GM23338 (cell line): Measurements from ENCODE around the gene ITGAV. TPM values are rescaled to one million over a fixed set of nuclear protein-coding genes. Genes with fewer than 3 reads are reported as not detected.

Experiments used
- ATAC-seq: fragments of 200-7000 bp; cut with Tn5 transposase; 3 replicates; pipeline ENCODE4 v1.9.1; 2020
- DNase-seq: peaks from one replicate; pipeline ENCODE4 v3.0.0-alpha.2; 2015; ENCODE audit warnings: low spot score
- H2AFZ ChIP-seq: fragments of 200-600 bp; sonication (generic); 2 replicates; pipeline ENCODE4 v1.8.0; 2016; ENCODE audit warnings: antibody characterized with exemption, mild to moderate bottlenecking, moderate library complexity
- H3F3A ChIP-seq: fragments of 200-600 bp; sonication (generic); replicated peaks from 2 replicates; pipeline ENCODE4 v1.8.0; 2017; ENCODE audit warnings: antibody characterized with exemption, mixed run types, low read depth
- H3K27ac ChIP-seq: fragments of 200-600 bp; sonication (generic); 2 replicates; pipeline ENCODE4 v1.6.1; 2016; ENCODE audit warnings: low read depth
- H3K27me3 ChIP-seq: fragments of 200-600 bp; sonication (generic); 2 replicates; pipeline ENCODE4 v1.8.0; 2016; ENCODE audit warnings: mild to moderate bottlenecking, mixed run types, moderate library complexity; ENCODE audit not compliant: insufficient read depth
- H3K36me3 ChIP-seq: fragments of 200-600 bp; sonication (generic); 2 replicates; pipeline ENCODE4 v1.8.0; 2016; ENCODE audit warnings: mild to moderate bottlenecking; ENCODE audit not compliant: insufficient read depth
- H3K4me1 ChIP-seq: fragments of 200-600 bp; sonication (generic); 2 replicates; pipeline ENCODE4 v1.8.0; 2016; ENCODE audit warnings: mild to moderate bottlenecking, moderate library complexity; ENCODE audit not compliant: insufficient read depth
- H3K4me2 ChIP-seq: fragments of 200-600 bp; sonication (generic); 2 replicates; pipeline ENCODE4 v1.7.1; 2017; ENCODE audit warnings: mixed run types
- H3K4me3 ChIP-seq: fragments of 200-600 bp; sonication (generic); 2 replicates; pipeline ENCODE4 v1.6.1; 2016; ENCODE audit warnings: mixed run types
- H3K79me2 ChIP-seq: fragments of 200-600 bp; sonication (generic); replicated peaks from 2 replicates; pipeline ENCODE4 v1.8.0; 2017; ENCODE audit warnings: mild to moderate bottlenecking; ENCODE audit not compliant: insufficient read depth
- H3K9me2 ChIP-seq: fragments of 200-600 bp; sonication (generic); 2 replicates; pipeline ENCODE4 v1.8.0; 2017; ENCODE audit not compliant: insufficient read depth
- H4K20me1 ChIP-seq: fragments of 200-600 bp; sonication (generic); replicated peaks from 2 replicates; pipeline ENCODE4 v1.8.0; 2017; ENCODE audit warnings: mild to moderate bottlenecking; ENCODE audit not compliant: insufficient read depth
- H3K27ac Mint-ChIP-seq: 2 replicates; pipeline ENCODE4 v1.8.0; 2020; ENCODE audit warnings: inconsistent platforms, mild to moderate bottlenecking, moderate library complexity, mixed read lengths
- H3K27me3 Mint-ChIP-seq: 3 replicates; pipeline ENCODE4 v1.8.0; 2022; ENCODE audit warnings: low read depth, mild to moderate bottlenecking, moderate library complexity, mixed read lengths, inconsistent platforms; ENCODE audit not compliant: insufficient read depth, poor library complexity
- H3K36me3 Mint-ChIP-seq: 3 replicates; pipeline ENCODE4 v1.8.0; 2021; ENCODE audit warnings: low read depth, mild to moderate bottlenecking, inconsistent platforms, moderate library complexity, mixed read lengths
- H3K4me1 Mint-ChIP-seq: 3 replicates; pipeline ENCODE4 v1.8.0; 2020; ENCODE audit warnings: mild to moderate bottlenecking, inconsistent platforms, mixed read lengths
- H3K4me3 Mint-ChIP-seq: 3 replicates; pipeline ENCODE4 v1.8.0; 2021; ENCODE audit warnings: moderate library complexity, mild to moderate bottlenecking, inconsistent platforms, mixed read lengths
- H3K9me3 Mint-ChIP-seq: 3 replicates; pipeline ENCODE4 v1.8.0; 2020; ENCODE audit warnings: moderate library complexity, mild to moderate bottlenecking, inconsistent platforms, mixed read lengths
- CREB1 ChIP-seq: fragments of 250-450 bp; sonication (Bioruptor Pico); IDR thresholded peaks from 2 replicates; pipeline ENCODE4 v1.5.0; 2020; ENCODE audit warnings: low read depth, mild to moderate bottlenecking, moderate library complexity
- EZH2 ChIP-seq: fragments of 200-600 bp; sonication (generic); IDR thresholded peaks from one replicate; pipeline ENCODE4 v1.8.0; 2017; ENCODE audit warnings: antibody characterized with exemption, mild to moderate bottlenecking, low read depth; ENCODE audit not compliant: unreplicated experiment
- EZH2phosphoT487 ChIP-seq: fragments of 200-600 bp; sonication (generic); IDR thresholded peaks from one replicate; pipeline ENCODE4 v1.8.1; 2018; ENCODE audit warnings: antibody characterized with exemption; ENCODE audit not compliant: unreplicated experiment
- JUNB ChIP-seq: IDR thresholded peaks from one replicate; pipeline ENCODE4 v1.6.1; 2016; ENCODE audit warnings: antibody characterized with exemption; ENCODE audit not compliant: unreplicated experiment
- NANOG ChIP-seq: IDR thresholded peaks from 2 replicates; pipeline ENCODE4 v1.6.1; 2016; ENCODE audit warnings: antibody characterized with exemption, borderline replicate concordance
- POLR2AphosphoS5 ChIP-seq: IDR thresholded peaks from 2 replicates; pipeline ENCODE4 v1.6.1; 2016; ENCODE audit warnings: antibody characterized with exemption, low read depth
- STAT1 ChIP-seq: IDR thresholded peaks from one replicate; pipeline ENCODE4 v1.6.1; 2016; ENCODE audit warnings: antibody characterized with exemption; ENCODE audit not compliant: unreplicated experiment
- ZNF114 ChIP-seq: fragments of 250-450 bp; sonication (Bioruptor Pico); IDR thresholded peaks from 2 replicates; pipeline ENCODE4 v1.5.0; 2020; ENCODE audit warnings: mild to moderate bottlenecking, moderate library complexity
- ZNF331 ChIP-seq: fragments of 250-450 bp; sonication (Bioruptor Pico); IDR thresholded peaks from 2 replicates; pipeline ENCODE4 v1.5.0; 2020; ENCODE audit warnings: low read depth, mild to moderate bottlenecking, moderate library complexity
- polyA plus RNA-seq: library from polyadenylated mRNA; unstranded; fragments of >200 nt; fragmentation: Nextera tagmentation; extraction: Ambion mirVana; gene quantifications from 2 replicates; pipeline ENCODE4 v1.2.1, GENCODE V29; 2016
- total RNA-seq: library from RNA; depleted of rRNA; stranded (reverse); fragments of >200 nt; shearing (Covaris generic); gene quantifications from 2 replicates; pipeline ENCODE4 v1.2.3, GENCODE V29; 2014
- TF ChIP-seq, protein P1 (sequence below): fragments of 250-450 bp; sonication (Bioruptor Pico); IDR thresholded peaks from 2 replicates; pipeline ENCODE4 v1.5.0; 2020; ENCODE audit warnings: mild to moderate bottlenecking, moderate library complexity
- TF ChIP-seq, protein P2 (sequence below): IDR thresholded peaks from one replicate; pipeline ENCODE4 v1.6.1; 2018; ENCODE audit warnings: antibody characterized with exemption; ENCODE audit not compliant: unreplicated experiment
- TF ChIP-seq, protein P3 (sequence below): IDR thresholded peaks from 2 replicates; pipeline ENCODE4 v1.6.1; 2016; ENCODE audit warnings: antibody characterized with exemption

The ITGAV gene
- total and polyA plus RNA-seq, 2 experiments from 2014 or later, result 9.1 to 56.5 TPM

DNA sequence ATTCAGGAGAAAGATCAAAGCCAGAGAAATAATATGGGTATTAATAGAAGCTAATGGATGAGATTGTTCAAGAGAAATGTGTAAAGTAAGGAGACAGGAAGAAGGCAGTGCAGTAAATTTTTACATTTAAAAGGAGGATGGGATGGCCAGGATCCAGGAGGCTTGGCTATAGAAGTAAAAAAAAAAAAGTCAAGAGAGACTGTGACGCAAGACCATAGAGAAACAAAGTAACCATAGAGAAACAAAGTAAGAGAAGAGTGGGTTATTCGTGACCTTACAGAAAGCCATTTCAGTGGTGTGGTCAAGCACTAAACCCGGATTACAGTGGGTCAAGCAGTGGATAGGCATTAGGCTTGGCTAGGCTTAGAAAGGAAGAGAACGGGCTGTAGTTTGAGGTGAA is 93.5 kb downstream of the ITGAV start:
- Mint-ChIP-seq H3K36me3 (peaks cover 9% of the 10 kb centered on the region), H3K4me3 (no peak overlapping the region), H3K27ac (peak overlapping the region; percentile 33), H3K9me3 (peaks cover 14% of the 10 kb centered on the region; the same call in 2 of the 3 replicates), H3K27me3 (peaks cover 7% of the 10 kb centered on the region), H3K4me1 (peaks cover 9% of the 10 kb centered on the region)
- no peak overlapping the region for H2AFZ ChIP-seq
- no peak overlapping the region for H3K27ac ChIP-seq
- H3K79me2 ChIP-seq, result no peaks in the 10 kb centered on the region
- peaks cover 9% of the 10 kb centered on the region; the same call in 1 of the 2 replicates for H3K4me1 ChIP-seq
- peaks cover 4% of the 10 kb centered on the region; the same call in 1 of the 2 replicates for H3K36me3 ChIP-seq
- no peak overlapping the region for H3K4me2 ChIP-seq
- H3K9me2 ChIP-seq, result no peaks in the 10 kb centered on the region
- H4K20me1 ChIP-seq, result no peaks in the 10 kb centered on the region
- no peak overlapping the region for H3K4me3 ChIP-seq
- no peak for DNase-seq
- ATAC-seq, result no peak
- H3K27me3 ChIP-seq, result no peaks in the 10 kb centered on the region
- H3F3A ChIP-seq, result no peaks in the 10 kb centered on the region
- no peak for TF ChIP-seq NANOG
- TF ChIP-seq, protein P1, sequence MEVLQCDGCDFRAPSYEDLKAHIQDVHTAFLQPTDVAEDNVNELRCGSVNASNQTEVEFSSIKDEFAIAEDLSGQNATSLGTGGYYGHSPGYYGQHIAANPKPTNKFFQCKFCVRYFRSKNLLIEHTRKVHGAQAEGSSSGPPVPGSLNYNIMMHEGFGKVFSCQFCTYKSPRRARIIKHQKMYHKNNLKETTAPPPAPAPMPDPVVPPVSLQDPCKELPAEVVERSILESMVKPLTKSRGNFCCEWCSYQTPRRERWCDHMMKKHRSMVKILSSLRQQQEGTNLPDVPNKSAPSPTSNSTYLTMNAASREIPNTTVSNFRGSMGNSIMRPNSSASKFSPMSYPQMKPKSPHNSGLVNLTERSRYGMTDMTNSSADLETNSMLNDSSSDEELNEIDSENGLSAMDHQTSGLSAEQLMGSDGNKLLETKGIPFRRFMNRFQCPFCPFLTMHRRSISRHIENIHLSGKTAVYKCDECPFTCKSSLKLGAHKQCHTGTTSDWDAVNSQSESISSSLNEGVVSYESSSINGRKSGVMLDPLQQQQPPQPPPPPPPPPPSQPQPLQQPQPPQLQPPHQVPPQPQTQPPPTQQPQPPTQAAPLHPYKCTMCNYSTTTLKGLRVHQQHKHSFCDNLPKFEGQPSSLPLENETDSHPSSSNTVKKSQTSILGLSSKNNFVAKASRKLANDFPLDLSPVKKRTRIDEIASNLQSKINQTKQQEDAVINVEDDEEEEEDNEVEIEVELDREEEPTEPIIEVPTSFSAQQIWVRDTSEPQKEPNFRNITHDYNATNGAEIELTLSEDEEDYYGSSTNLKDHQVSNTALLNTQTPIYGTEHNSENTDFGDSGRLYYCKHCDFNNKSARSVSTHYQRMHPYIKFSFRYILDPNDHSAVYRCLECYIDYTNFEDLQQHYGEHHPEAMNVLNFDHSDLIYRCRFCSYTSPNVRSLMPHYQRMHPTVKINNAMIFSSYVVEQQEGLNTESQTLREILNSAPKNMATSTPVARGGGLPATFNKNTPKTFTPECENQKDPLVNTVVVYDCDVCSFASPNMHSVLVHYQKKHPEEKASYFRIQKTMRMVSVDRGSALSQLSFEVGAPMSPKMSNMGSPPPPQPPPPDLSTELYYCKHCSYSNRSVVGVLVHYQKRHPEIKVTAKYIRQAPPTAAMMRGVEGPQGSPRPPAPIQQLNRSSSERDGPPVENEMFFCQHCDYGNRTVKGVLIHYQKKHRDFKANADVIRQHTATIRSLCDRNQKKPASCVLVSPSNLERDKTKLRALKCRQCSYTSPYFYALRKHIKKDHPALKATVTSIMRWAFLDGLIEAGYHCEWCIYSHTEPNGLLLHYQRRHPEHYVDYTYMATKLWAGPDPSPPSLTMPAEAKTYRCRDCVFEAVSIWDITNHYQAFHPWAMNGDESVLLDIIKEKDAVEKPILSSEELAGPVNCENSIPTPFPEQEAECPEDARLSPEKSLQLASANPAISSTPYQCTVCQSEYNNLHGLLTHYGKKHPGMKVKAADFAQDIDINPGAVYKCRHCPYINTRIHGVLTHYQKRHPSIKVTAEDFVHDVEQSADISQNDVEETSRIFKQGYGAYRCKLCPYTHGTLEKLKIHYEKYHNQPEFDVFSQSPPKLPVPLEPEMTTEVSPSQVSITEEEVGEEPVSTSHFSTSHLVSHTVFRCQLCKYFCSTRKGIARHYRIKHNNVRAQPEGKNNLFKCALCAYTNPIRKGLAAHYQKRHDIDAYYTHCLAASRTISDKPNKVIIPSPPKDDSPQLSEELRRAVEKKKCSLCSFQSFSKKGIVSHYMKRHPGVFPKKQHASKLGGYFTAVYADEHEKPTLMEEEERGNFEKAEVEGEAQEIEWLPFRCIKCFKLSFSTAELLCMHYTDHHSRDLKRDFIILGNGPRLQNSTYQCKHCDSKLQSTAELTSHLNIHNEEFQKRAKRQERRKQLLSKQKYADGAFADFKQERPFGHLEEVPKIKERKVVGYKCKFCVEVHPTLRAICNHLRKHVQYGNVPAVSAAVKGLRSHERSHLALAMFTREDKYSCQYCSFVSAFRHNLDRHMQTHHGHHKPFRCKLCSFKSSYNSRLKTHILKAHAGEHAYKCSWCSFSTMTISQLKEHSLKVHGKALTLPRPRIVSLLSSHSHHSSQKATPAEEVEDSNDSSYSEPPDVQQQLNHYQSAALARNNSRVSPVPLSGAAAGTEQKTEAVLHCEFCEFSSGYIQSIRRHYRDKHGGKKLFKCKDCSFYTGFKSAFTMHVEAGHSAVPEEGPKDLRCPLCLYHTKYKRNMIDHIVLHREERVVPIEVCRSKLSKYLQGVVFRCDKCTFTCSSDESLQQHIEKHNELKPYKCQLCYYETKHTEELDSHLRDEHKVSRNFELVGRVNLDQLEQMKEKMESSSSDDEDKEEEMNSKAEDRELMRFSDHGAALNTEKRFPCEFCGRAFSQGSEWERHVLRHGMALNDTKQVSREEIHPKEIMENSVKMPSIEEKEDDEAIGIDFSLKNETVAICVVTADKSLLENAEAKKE (CRISPR knock-in tag), result no peak
- no peak for TF ChIP-seq EZH2
- no peak for TF ChIP-seq CREB1 (CRISPR knock-in tag)
- no peak for TF ChIP-seq JUNB
- TF ChIP-seq ZNF114 (CRISPR knock-in tag), result no peak
- no peak for TF ChIP-seq STAT1
- TF ChIP-seq, protein P2, sequence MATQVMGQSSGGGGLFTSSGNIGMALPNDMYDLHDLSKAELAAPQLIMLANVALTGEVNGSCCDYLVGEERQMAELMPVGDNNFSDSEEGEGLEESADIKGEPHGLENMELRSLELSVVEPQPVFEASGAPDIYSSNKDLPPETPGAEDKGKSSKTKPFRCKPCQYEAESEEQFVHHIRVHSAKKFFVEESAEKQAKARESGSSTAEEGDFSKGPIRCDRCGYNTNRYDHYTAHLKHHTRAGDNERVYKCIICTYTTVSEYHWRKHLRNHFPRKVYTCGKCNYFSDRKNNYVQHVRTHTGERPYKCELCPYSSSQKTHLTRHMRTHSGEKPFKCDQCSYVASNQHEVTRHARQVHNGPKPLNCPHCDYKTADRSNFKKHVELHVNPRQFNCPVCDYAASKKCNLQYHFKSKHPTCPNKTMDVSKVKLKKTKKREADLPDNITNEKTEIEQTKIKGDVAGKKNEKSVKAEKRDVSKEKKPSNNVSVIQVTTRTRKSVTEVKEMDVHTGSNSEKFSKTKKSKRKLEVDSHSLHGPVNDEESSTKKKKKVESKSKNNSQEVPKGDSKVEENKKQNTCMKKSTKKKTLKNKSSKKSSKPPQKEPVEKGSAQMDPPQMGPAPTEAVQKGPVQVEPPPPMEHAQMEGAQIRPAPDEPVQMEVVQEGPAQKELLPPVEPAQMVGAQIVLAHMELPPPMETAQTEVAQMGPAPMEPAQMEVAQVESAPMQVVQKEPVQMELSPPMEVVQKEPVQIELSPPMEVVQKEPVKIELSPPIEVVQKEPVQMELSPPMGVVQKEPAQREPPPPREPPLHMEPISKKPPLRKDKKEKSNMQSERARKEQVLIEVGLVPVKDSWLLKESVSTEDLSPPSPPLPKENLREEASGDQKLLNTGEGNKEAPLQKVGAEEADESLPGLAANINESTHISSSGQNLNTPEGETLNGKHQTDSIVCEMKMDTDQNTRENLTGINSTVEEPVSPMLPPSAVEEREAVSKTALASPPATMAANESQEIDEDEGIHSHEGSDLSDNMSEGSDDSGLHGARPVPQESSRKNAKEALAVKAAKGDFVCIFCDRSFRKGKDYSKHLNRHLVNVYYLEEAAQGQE, result no peak
- no peak for TF ChIP-seq EZH2phosphoT487
- TF ChIP-seq POLR2AphosphoS5, result no peak
- TF ChIP-seq, protein P3, sequence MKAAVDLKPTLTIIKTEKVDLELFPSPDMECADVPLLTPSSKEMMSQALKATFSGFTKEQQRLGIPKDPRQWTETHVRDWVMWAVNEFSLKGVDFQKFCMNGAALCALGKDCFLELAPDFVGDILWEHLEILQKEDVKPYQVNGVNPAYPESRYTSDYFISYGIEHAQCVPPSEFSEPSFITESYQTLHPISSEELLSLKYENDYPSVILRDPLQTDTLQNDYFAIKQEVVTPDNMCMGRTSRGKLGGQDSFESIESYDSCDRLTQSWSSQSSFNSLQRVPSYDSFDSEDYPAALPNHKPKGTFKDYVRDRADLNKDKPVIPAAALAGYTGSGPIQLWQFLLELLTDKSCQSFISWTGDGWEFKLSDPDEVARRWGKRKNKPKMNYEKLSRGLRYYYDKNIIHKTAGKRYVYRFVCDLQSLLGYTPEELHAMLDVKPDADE, result no peak
- TF ChIP-seq ZNF331 (CRISPR knock-in tag), result no peak
